Measurements from ENCODE around the gene NUCB2. TPM values are rescaled to one million over a fixed set of nuclear protein-coding genes. Genes with fewer than 3 reads are reported as not detected.

The NUCB2 gene
- total and polyA plus RNA-seq, 2 of the 13 experiments (the other 11 are each of a cell fraction or from before 2014, with no cell fraction given), result 54.2 to 82.4 TPM

DNA sequence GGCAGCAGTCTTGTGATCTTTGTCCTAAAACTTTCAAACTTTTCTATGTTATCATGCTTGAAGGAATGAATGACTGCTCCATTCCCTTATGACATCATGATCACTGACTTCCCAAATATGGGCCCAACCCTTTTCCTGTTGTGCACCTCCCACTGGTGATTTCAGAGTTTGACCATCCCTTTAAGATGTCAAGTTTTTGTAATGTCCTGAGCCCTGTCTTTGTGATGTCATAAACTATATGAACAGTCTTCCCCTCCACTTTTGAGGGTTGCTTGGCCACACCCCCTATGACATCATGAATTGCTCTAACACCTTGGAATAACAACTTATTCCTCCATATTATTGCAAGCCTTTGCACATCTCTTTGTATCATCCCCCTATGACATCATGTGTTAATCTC, 16.5 kb upstream of the NUCB2 start:
- no peaks in the 10 kb centered on the region for H4K20me1 ChIP-seq (ENCODE audit: insufficient read depth, low read length)
- no peak overlapping the region for H3K27ac ChIP-seq (ENCODE audit: extremely low read length, insufficient read depth, low read length)
- in situ Hi-C loops (cut with HindIII; ENCODE audit: extremely low pct_ligation_motif_present, low pct_unique_long_range_greater_than_20kb) (loop anchor here (25.0 kb wide), 1 partner anchor 148 kb away; no protein-coding TSS in a partner anchor), intact Hi-C loops (cut with micrococcal nuclease; ENCODE audit: unreplicated experiment) (no loop called here)
- ChIA-PET CTCF (ENCODE audit: low intra/inter-chr PET ratio, low total read pairs) (no interaction called here), POLR2A (no interaction called here)
- no peak overlapping the region for H3K4me2 ChIP-seq (ENCODE audit: low read depth, low read length)
- no peak overlapping the region for H3K4me3 ChIP-seq (replicated peaks in 1 of 3; ENCODE audit: insufficient read depth in 1 of 3, low read depth in 2 of 3, low read length in 3 of 3)
- TF ChIP-seq ZNF510 (CRISPR knock-in tag; IDR thresholded peaks at IDR 0.05; ENCODE audit: low read depth) (no peak), CREB1 (IDR thresholded peaks at IDR 0.05) (peak; percentile 88), CREB1 (CRISPR knock-in tag; IDR thresholded peaks at IDR 0.05) (no peak), ATF7 (IDR thresholded peaks at IDR 0.05) (peak; percentile 89), ATF7 (CRISPR knock-in tag; IDR thresholded peaks at IDR 0.05) (no peak)
- TF ChIP-seq, protein P1, sequence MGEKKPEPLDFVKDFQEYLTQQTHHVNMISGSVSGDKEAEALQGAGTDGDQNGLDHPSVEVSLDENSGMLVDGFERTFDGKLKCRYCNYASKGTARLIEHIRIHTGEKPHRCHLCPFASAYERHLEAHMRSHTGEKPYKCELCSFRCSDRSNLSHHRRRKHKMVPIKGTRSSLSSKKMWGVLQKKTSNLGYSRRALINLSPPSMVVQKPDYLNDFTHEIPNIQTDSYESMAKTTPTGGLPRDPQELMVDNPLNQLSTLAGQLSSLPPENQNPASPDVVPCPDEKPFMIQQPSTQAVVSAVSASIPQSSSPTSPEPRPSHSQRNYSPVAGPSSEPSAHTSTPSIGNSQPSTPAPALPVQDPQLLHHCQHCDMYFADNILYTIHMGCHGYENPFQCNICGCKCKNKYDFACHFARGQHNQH (CRISPR knock-in tag; IDR thresholded peaks at IDR 0.05), result no peak
- TF ChIP-seq, protein P2, sequence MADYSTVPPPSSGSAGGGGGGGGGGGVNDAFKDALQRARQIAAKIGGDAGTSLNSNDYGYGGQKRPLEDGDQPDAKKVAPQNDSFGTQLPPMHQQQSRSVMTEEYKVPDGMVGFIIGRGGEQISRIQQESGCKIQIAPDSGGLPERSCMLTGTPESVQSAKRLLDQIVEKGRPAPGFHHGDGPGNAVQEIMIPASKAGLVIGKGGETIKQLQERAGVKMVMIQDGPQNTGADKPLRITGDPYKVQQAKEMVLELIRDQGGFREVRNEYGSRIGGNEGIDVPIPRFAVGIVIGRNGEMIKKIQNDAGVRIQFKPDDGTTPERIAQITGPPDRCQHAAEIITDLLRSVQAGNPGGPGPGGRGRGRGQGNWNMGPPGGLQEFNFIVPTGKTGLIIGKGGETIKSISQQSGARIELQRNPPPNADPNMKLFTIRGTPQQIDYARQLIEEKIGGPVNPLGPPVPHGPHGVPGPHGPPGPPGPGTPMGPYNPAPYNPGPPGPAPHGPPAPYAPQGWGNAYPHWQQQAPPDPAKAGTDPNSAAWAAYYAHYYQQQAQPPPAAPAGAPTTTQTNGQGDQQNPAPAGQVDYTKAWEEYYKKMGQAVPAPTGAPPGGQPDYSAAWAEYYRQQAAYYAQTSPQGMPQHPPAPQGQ (CRISPR knock-in tag; IDR thresholded peaks at IDR 0.05; ENCODE audit: borderline replicate concordance), result no peak
- TF ChIP-seq, protein P3, sequence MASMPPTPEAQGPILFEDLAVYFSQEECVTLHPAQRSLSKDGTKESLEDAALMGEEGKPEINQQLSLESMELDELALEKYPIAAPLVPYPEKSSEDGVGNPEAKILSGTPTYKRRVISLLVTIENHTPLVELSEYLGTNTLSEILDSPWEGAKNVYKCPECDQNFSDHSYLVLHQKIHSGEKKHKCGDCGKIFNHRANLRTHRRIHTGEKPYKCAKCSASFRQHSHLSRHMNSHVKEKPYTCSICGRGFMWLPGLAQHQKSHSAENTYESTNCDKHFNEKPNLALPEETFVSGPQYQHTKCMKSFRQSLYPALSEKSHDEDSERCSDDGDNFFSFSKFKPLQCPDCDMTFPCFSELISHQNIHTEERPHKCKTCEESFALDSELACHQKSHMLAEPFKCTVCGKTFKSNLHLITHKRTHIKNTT (CRISPR knock-in tag; IDR thresholded peaks at IDR 0.05), result no peak
- no peak for ATAC-seq
- H2AFZ ChIP-seq (ENCODE audit: low read length), result no peak overlapping the region
- H3K9ac ChIP-seq (ENCODE audit: insufficient read depth, low read depth, low read length), result no peak overlapping the region
- no peaks in the 10 kb centered on the region; a peak in 1 of 5 replicates for H3K27me3 ChIP-seq (ENCODE audit: control insufficient read depth in 1 of 2, insufficient read depth in 2 of 2, low read length in 2 of 2)
- H3K36me3 ChIP-seq (replicated peaks in 1 of 2; ENCODE audit: control insufficient read depth in 1 of 2, insufficient read depth in 2 of 2, low read length in 2 of 2), result no peaks in the 10 kb centered on the region
- DNase-seq (ENCODE audit: low spot score), result no peak
- FAIRE-seq, result no peak
- H3K9me3 ChIP-seq (ENCODE audit: low read length), result no peaks in the 10 kb centered on the region
- H3K4me1 ChIP-seq (ENCODE audit: insufficient read depth, low read length), result peaks cover 23% of the 10 kb centered on the region
- no TSS peak for BruUV-seq (replicated peaks)
- H3K79me2 ChIP-seq (ENCODE audit: insufficient read depth, low read length), result no peaks in the 10 kb centered on the region
